ENCODE measurements around the gene ABCC8. TPM values are rescaled to one million over a fixed set of nuclear protein-coding genes. Genes with fewer than 3 reads are reported as not detected.
A peak's percentile ranks its signal among the peaks of the same experiment; 100 is the strongest.

Gene ABCC8
- total and polyA plus RNA-seq, 2 of the 8 experiments (the other 6 are each of a cell fraction or from before 2014, with no cell fraction given), result 3.7 to 4.9 TPM

- Histone ChIP-seq H3K27ac (ENCODE audit: low read depth, low read length) (no peak overlapping the region), H2BK20ac (ENCODE audit: low read length) (peak overlapping the region; percentile 77; the same call in 1 of the 2 replicates), H3K79me2 (ENCODE audit: control insufficient read depth in 1 of 2, insufficient read depth in 2 of 2, low read length in 2 of 2) (no peaks in the 10 kb centered on the region), H2BK120ac (replicated peaks; ENCODE audit: low read depth, low read length) (no peak overlapping the region), H2AFZ (ENCODE audit: low read length) (no peak overlapping the region), H3K9ac (replicated peaks in 1 of 4; ENCODE audit: extremely low read depth in 1 of 4, low read depth in 3 of 4, low read length in 3 of 4) (no peak overlapping the region), H3K79me1 (ENCODE audit: low read depth, low read length) (no peaks in the 10 kb centered on the region), H3K4me2 (ENCODE audit: insufficient read depth in 1 of 2, low read depth in 2 of 2, low read length in 2 of 2) (0 out of 4 replicates have a peak overlapping the region, but pooled peaks have one; percentile 6 to 16), H2BK15ac (ENCODE audit: low read length) (no peak overlapping the region), H3K14ac (ENCODE audit: insufficient read length) (no peak overlapping the region), H4K20me1 (replicated peaks in 1 of 2; ENCODE audit: control insufficient read depth in 1 of 2, insufficient read depth in 2 of 2, low read length in 2 of 2) (no peaks in the 10 kb centered on the region), H3K56ac (replicated peaks; ENCODE audit: insufficient read length, low read depth, low read length) (no peak overlapping the region), H4K91ac (replicated peaks; ENCODE audit: insufficient read length, low read length) (peak overlapping the region; percentile 61), H4K8ac (ENCODE audit: extremely low read depth, insufficient read depth, low read length) (no peak overlapping the region; the same call in 1 of the 2 replicates), H3K4me1 (replicated peaks in 1 of 4; ENCODE audit: control insufficient read depth in 3 of 4, insufficient read depth in 4 of 4, low read length in 3 of 4) (peaks cover 0 to 6% (median 3%) of the 10 kb centered on the region in 4 experiments; a peak in 6 of 7 replicates), H4K5ac (ENCODE audit: insufficient read length, low read depth, low read length) (no peak overlapping the region), H3K23ac (ENCODE audit: insufficient read length) (no peak overlapping the region), H3K36me3 (ENCODE audit: control insufficient read depth in 2 of 4, insufficient read depth in 4 of 4, low read length in 3 of 4) (no peaks in the 10 kb centered on the region), H2BK12ac (ENCODE audit: low read depth, low read length) (no peak overlapping the region), H2BK5ac (ENCODE audit: low read depth, low read length) (peak overlapping the region; percentile 63; the same call in 1 of the 2 replicates), H3K4ac (replicated peaks; ENCODE audit: insufficient read length, low read depth, low read length) (no peak overlapping the region), H3K18ac (ENCODE audit: extremely low read depth, low read length) (peak overlapping the region; percentile 60; the same call in 1 of the 2 replicates), H2AK5ac (ENCODE audit: low read depth, low read length) (no peak overlapping the region), H3K4me3 (ENCODE audit: extremely low read depth in 1 of 4, insufficient read depth in 2 of 4, low read depth in 3 of 4, low read length in 4 of 4) (no peak overlapping the region), H3K23me2 (ENCODE audit: low read depth, low read length) (no peaks in the 10 kb centered on the region), H3K9me3 (ENCODE audit: insufficient read depth in 2 of 2, low read depth in 1 of 2, low read length in 1 of 2) (no peaks in the 10 kb centered on the region), H3K27me3 (replicated peaks in 1 of 4; ENCODE audit: control insufficient read depth in 3 of 4, extremely low read depth in 1 of 4, insufficient read depth in 3 of 4, low read length in 3 of 4) (no peaks in the 10 kb centered on the region)
- CTCF ChIA-PET (ENCODE audit: partially characterized antibody), result interaction anchor here (0.5 to 44.8 kb wide), 13 partner anchors 3 to 576 kb away, joined by 3 to 1414 read pairs (median 4); partner anchors contain the start of genes KCNJ11 and OTOG
- POLR2A ChIA-PET (ENCODE audit: partially characterized antibody), result interaction anchor here (1.0 kb wide), 1 partner anchor 8 kb away, joined by 3 read pairs; no protein-coding TSS in a partner anchor
- FAIRE-seq (no peak), DNase-seq (ENCODE audit: low read depth in 1 of 2, low spot score in 2 of 2) (no peak)
- 85% methylated on average over 7 of the region's 7 CpGs; no CpG with 5 or more reads in 1 of the 2 experiments for WGBS, 2 experiments (ENCODE audit: extremely low coverage in 1 of 2, insufficient coverage in 1 of 2, insufficient read length in 1 of 2, insufficient replicate concordance in 2 of 2, low coverage in 1 of 2, low lambda C conversion rate in 2 of 2, missing lambda C conversion rate in 1 of 2)
- TF ChIP-seq TBP (IDR thresholded peaks at IDR 0.05; ENCODE audit: low read depth, low read length) (no peak), GABPA (IDR thresholded peaks at IDR 0.05; ENCODE audit: borderline replicate concordance, insufficient read depth, low read length) (no peak), GTF2F1 (IDR thresholded peaks at IDR 0.05; ENCODE audit: borderline replicate concordance, low read depth, low read length) (no peak), KDM5A (IDR thresholded peaks at IDR 0.05; ENCODE audit: low read length) (no peak), JUN (IDR thresholded peaks at IDR 0.05; ENCODE audit: low read depth, low read length) (no peak), RFX5 (IDR thresholded peaks at IDR 0.05; ENCODE audit: borderline replicate concordance, low read depth, low read length) (no peak), CHD2 (IDR thresholded peaks at IDR 0.05; ENCODE audit: low read length) (no peak), SIX5 (IDR thresholded peaks at IDR 0.05; ENCODE audit: low read depth, low read length) (no peak), CTBP2 (IDR thresholded peaks at IDR 0.05; ENCODE audit: borderline replicate concordance, insufficient read depth, insufficient read length, low read length) (no peak), EGR1 (IDR thresholded peaks at IDR 0.05; ENCODE audit: borderline replicate concordance, low read depth, low read length) (no peak), BCL11A (IDR thresholded peaks at IDR 0.05; ENCODE audit: low read depth in 2 of 2, low read length in 2 of 2) (no peak), POU5F1 (IDR thresholded peaks at IDR 0.05; ENCODE audit: low read depth, low read length) (no peak), SP2 (IDR thresholded peaks at IDR 0.05; ENCODE audit: low read length) (no peak)
These were observed 42.6 kb upstream of the ABCC8 start for GRCh38 chr11:17519061-17519885.
